ENCODE results near the gene RHEB. TPM values are rescaled to one million over a fixed set of nuclear protein-coding genes. Genes with fewer than 3 reads are reported as not detected.

Gene RHEB
- total and polyA plus RNA-seq, 2 of the 13 experiments (the other 11 are each of a cell fraction or from before 2014, with no cell fraction given): 55.0 to 77.6 TPM

DNA sequence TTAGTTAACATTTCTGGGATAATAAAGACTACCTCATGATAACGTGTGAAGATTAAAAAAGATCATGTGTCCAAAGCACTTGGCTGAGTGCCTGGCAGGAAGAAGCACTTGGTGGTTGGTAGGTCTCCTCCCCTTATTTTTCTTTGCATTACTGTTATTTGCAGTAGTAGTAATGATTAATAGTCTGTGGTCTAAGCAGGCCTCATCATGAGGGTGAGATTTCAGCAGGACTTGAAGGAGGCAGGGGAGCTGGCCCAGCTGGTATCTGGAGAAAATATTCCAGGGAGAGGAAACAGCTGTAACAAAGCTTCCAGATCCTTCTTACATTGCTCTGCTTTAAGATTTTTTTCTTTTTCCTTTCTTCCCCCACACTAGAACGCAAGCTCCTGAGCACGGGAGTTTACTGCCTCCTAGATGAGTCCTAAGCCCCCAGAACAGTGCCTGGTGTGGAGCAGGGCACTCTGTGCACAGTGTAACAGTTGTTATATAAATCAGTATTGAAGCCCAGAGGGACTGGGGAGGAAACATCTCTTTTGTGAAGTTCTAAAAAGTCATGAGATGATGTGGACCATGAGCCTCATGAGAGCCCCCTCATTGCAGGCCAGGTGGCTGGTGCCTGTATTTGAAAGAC is 31.1 kb upstream of the RHEB start:
- peaks cover 2 to 16% of the 10 kb centered on the region in 2 experiments; a peak in 3 of 5 replicates for H3K27me3 ChIP-seq (ENCODE audit: control insufficient read depth in 1 of 2, insufficient read depth in 2 of 2, low read length in 2 of 2)
- H3K4me1 ChIP-seq (ENCODE audit: insufficient read depth, low read length): peaks cover 12% of the 10 kb centered on the region
- ATAC-seq: peak; percentile 62
- no peaks in the 10 kb centered on the region for H4K20me1 ChIP-seq (ENCODE audit: insufficient read depth, low read length)
- H3K9me3 ChIP-seq (ENCODE audit: low read length): no peaks in the 10 kb centered on the region
- TF ChIP-seq, protein P1, sequence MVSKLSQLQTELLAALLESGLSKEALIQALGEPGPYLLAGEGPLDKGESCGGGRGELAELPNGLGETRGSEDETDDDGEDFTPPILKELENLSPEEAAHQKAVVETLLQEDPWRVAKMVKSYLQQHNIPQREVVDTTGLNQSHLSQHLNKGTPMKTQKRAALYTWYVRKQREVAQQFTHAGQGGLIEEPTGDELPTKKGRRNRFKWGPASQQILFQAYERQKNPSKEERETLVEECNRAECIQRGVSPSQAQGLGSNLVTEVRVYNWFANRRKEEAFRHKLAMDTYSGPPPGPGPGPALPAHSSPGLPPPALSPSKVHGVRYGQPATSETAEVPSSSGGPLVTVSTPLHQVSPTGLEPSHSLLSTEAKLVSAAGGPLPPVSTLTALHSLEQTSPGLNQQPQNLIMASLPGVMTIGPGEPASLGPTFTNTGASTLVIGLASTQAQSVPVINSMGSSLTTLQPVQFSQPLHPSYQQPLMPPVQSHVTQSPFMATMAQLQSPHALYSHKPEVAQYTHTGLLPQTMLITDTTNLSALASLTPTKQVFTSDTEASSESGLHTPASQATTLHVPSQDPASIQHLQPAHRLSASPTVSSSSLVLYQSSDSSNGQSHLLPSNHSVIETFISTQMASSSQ (IDR thresholded peaks at IDR 0.05; ENCODE audit: low read depth): 0 out of 2 replicates have a peak, but pooled peaks have one; percentile 41
- TF ChIP-seq, protein P1 (CRISPR knock-in tag; IDR thresholded peaks at IDR 0.05; ENCODE audit: borderline replicate concordance): no peak
- TF ChIP-seq NFRKB (IDR thresholded peaks at IDR 0.05): no peak
- TF ChIP-seq SP4 (CRISPR knock-in tag; IDR thresholded peaks at IDR 0.05): no peak
- in situ Hi-C loops (cut with HindIII; ENCODE audit: extremely low pct_ligation_motif_present, low pct_unique_long_range_greater_than_20kb) (no loop called here), intact Hi-C loops (cut with micrococcal nuclease; ENCODE audit: unreplicated experiment) (no loop called here)
- no peak overlapping the region for H3K4me2 ChIP-seq (ENCODE audit: low read depth, low read length)
- FAIRE-seq: no peak
- 1% methylated on average over 3 of the region's 3 CpGs for WGBS (ENCODE audit: low lambda C conversion rate)
- DNase-seq (ENCODE audit: low spot score): peak; percentile 23
- CTCF ChIA-PET (ENCODE audit: low intra/inter-chr PET ratio, low total read pairs): no interaction called here
- H2AFZ ChIP-seq (ENCODE audit: low read length): no peak overlapping the region
- no peak overlapping the region for H3K9ac ChIP-seq (ENCODE audit: insufficient read depth, low read depth, low read length)
- H3K4me3 ChIP-seq (replicated peaks in 1 of 3; ENCODE audit: insufficient read depth in 1 of 3, low read depth in 2 of 3, low read length in 3 of 3): no peak overlapping the region
- H3K36me3 ChIP-seq (replicated peaks in 1 of 2; ENCODE audit: control insufficient read depth in 1 of 2, insufficient read depth in 2 of 2, low read length in 2 of 2): no peaks in the 10 kb centered on the region
- POLR2A ChIA-PET: no interaction called here
- no TSS peak for BruUV-seq (replicated peaks)
- no peak overlapping the region for H3K27ac ChIP-seq (ENCODE audit: extremely low read length, insufficient read depth, low read length)
- H3K79me2 ChIP-seq (ENCODE audit: insufficient read depth, low read length): no peaks in the 10 kb centered on the region

Measured in HepG2 (cell line).